Ovary (tissue), 9 donors: ENCODE results near the gene GSTM1. TPM values are rescaled to one million over a fixed set of nuclear protein-coding genes. Genes with fewer than 3 reads are reported as not detected.

Experiments
- DNase-seq, 5 donors: peaks; one replicate each; pipeline ENCODE4 v3.0.0-alpha.2; 2019 to 2020
- H3K27ac ChIP-seq, 2 donors: fragments of 200-600 bp; one replicate each; pipeline versions ENCODE4 v1.5.1 to v1.8.0; 2019 to 2022
- H3K27me3 ChIP-seq: fragments of 200-600 bp; one replicate; pipeline ENCODE4 v1.8.0; 2022
- H3K36me3 ChIP-seq: fragments of 200-600 bp; sonication (generic); one replicate; pipeline ENCODE4 v1.5.1; 2019
- H3K4me1 ChIP-seq: one replicate; pipeline ENCODE4 v1.8.1; 2013; ENCODE audit warnings: mild to moderate bottlenecking, moderate library complexity; ENCODE audit not compliant: insufficient read depth
- H3K4me3 ChIP-seq: fragments of 200-600 bp; sonication (generic); one replicate; pipeline ENCODE4 v1.5.1; 2017
- H3K9me3 ChIP-seq, 2 donors: fragments of 200-600 bp in 1 of 2; sonication (generic) in 1 of 2; one replicate each; pipeline versions ENCODE4 v1.5.1 to v1.8.1; 2013 to 2019; ENCODE audit warnings: mild to moderate bottlenecking in 1 of 2, moderate library complexity in 1 of 2
- EP300 ChIP-seq: sonication (generic); formaldehyde crosslinking; IDR thresholded peaks from one replicate; pipeline ENCODE4 v1.6.1; 2017; ENCODE audit warnings: antibody characterized with exemption
- POLR2A ChIP-seq: fragments of 450-650 bp; IDR thresholded peaks from one replicate; pipeline ENCODE4 v1.6.1; 2017; ENCODE audit warnings: antibody characterized with exemption, mild to moderate bottlenecking, moderate library complexity
- WGBS, 3 donors: extraction: QIAGEN DNeasy Blood & Tissue Kit in 1 of 3; methylation state at CpG; one replicate each; pipeline versions ENCODE4 v1.1.5 to v1.1.7; 2013 to 2017; 5-methylcytosine and 5-hydroxymethylcytosine counted together
- intact Hi-C, 4 donors: fragments of 100-400 bp; cut with DNase I; formaldehyde crosslinking; loops; one replicate each; pipeline versions ENCODE4 v1.11.0 to v1.15.1; 2022 to 2023
- polyA plus RNA-seq, 2 donors: library from polyadenylated mRNA; stranded (reverse); fragments of 200-250 nt in 1 of 2; fragments of 350-450 nt in 1 of 2; fragmentation: Illumina TruSeq in 1 of 2; extraction: RNeasy Lipid Tissue Mini Kit (QIAGEN cat#74804) in 1 of 2; gene quantifications; one replicate each; pipeline ENCODE4 v1.2.3, GENCODE V29; 2013 to 2014
- total RNA-seq, 7 donors: library from RNA; depleted of rRNA in 2 of 7; stranded (reverse); fragments of >200 nt in 2 of 7; fragmentation: NEBNext Ultra II Directional in 3 of 7; extraction: Animal tissue kit (Norgen Biotek cat#: 25700) in 3 of 7; gene quantifications; one replicate each; pipeline versions ENCODE4 v1.1.0 to v1.2.4, GENCODE V29; 2016 to 2023
- TF ChIP-seq, protein P1 (sequence below), 3 donors: fragments of 450-650 bp in 2 of 3; fragments of 200-600 bp in 1 of 3; IDR thresholded peaks; one replicate each; pipeline versions ENCODE4 v1.5.1 to v1.8.0; 2016 to 2022; ENCODE audit warnings: antibody characterized with exemption in 3 of 3, mild to moderate bottlenecking in 1 of 3
- donor health status: DM: no; HTN: no; CAD: no; lungs with moderate emphysema.
- donor health status: DM: no; HTN: no; CAD: no.
- donor health status: Bipolar disorder and iron deficiency.
- donor health status: DM: yes; HTN: yes; CAD: no.
- donor health status: DM: no; HTN: no; CAD: no.
- donor health status: DM: yes; HTN: yes; CAD: no.

GSTM1 gene
- total and polyA plus RNA-seq, 9 donors, result 0.32 to 482 (median 181) TPM; not detected in 3

DNA sequence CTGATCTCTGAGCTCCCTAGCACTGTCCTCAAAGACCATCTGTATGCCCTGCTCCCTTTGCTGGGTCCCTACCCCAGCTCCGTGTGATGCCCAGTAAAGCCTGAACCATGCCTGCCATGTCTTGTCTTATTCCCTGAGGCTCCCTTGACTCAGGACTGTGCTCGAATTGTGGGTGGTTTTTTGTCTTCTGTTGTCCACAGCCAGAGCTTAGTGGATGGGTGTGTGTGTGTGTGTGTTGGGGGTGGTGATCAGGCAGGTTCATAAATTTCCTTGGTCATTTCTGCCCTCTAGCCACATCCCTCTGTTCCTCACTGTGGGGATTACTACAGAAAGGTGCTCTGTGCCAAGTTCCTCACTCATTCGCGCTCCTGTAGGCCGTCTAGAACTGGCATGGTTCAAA lies 30.1 kb downstream of the GSTM1 start:
- no peaks in the 10 kb centered on the region for H3K9me3 ChIP-seq
- WGBS, 3 donors, result 87 to 95% (median 88%) methylated on average over 5 of the region's 5 CpGs
- no peak for DNase-seq
- TF ChIP-seq EP300, result no peak
- no peak for TF ChIP-seq POLR2A
- no peak overlapping the region for H3K4me3 ChIP-seq
- peaks cover 15% of the 10 kb centered on the region for H3K4me1 ChIP-seq
- H3K27me3 ChIP-seq, result no peaks in the 10 kb centered on the region
- H3K36me3 ChIP-seq, result no peaks in the 10 kb centered on the region
- intact Hi-C loops, result no loop called here
- H3K27ac ChIP-seq, result peak overlapping the region in 1 of 2 donors; percentile 26

DNA sequence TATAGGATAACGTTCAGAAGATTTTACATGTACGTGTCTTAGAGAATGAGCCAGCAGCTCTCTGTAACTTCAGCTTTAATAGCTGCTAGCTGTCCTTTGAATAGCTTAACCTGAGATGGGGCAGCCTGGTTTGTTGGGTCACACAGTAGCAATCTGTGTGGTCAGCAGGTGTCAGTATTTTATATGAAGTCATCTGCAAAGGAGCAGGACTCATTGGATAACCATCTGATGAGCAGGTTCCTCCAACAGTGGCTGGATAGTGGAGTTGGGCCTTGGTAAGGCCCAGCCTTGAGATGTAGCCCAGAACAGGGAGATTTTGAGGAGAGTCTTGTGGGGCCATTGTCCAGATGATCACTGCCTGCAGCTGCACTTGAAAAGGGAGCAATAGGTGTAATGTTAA lies 30.9 kb downstream of the GSTM1 start:
- Histone ChIP-seq H3K4me1 (peaks cover 15% of the 10 kb centered on the region), H3K27ac (no peak overlapping the region), H3K4me3 (no peak overlapping the region), H3K27me3 (no peaks in the 10 kb centered on the region), H3K36me3 (no peaks in the 10 kb centered on the region), H3K9me3 (no peaks in the 10 kb centered on the region)
- intact Hi-C loops, result no loop called here
- TF ChIP-seq EP300, result no peak
- no peak for TF ChIP-seq POLR2A
- TF ChIP-seq, protein P1, sequence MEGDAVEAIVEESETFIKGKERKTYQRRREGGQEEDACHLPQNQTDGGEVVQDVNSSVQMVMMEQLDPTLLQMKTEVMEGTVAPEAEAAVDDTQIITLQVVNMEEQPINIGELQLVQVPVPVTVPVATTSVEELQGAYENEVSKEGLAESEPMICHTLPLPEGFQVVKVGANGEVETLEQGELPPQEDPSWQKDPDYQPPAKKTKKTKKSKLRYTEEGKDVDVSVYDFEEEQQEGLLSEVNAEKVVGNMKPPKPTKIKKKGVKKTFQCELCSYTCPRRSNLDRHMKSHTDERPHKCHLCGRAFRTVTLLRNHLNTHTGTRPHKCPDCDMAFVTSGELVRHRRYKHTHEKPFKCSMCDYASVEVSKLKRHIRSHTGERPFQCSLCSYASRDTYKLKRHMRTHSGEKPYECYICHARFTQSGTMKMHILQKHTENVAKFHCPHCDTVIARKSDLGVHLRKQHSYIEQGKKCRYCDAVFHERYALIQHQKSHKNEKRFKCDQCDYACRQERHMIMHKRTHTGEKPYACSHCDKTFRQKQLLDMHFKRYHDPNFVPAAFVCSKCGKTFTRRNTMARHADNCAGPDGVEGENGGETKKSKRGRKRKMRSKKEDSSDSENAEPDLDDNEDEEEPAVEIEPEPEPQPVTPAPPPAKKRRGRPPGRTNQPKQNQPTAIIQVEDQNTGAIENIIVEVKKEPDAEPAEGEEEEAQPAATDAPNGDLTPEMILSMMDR (IDR thresholded peaks at IDR 0.05), result no peak
- 90 to 93% (median 92%) methylated on average over 2 of the region's 2 CpGs for WGBS, 3 donors
- no peak for DNase-seq

DNA sequence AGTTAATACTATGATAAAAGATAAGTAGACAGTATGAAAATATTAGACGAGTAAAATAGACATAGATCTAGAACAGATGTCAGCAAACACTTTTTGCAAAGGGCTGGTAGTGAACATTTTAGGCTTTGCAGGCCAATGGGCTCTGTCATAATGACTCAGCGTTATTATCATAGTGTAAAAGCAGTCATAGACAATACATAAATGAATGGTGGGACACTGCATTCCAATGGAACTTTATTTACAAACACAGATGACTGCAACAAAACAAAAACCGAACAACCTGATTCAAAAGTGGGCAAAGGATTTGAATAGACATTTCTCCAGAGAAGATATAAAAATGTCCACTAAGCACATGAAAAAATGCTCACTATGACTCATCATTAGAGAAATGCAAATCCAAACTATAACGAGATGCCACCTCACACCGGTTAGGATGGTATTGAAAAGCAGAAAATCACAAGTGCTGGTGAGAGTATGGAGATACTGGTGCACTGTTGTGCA lies 31.8 kb downstream of the GSTM1 start:
- Histone ChIP-seq H3K36me3 (no peaks in the 10 kb centered on the region), H3K4me3 (no peak overlapping the region), H3K9me3 (no peaks in the 10 kb centered on the region), H3K27me3 (no peaks in the 10 kb centered on the region), H3K27ac (no peak overlapping the region), H3K4me1 (peaks cover 15% of the 10 kb centered on the region)
- 50 to 61% (median 51%) methylated on average over 5 of the region's 5 CpGs for WGBS, 3 donors
- TF ChIP-seq EP300, result no peak
- TF ChIP-seq, protein P1 (IDR thresholded peaks at IDR 0.05), result no peak
- no peak for DNase-seq
- intact Hi-C loops, result no loop called here

DNA sequence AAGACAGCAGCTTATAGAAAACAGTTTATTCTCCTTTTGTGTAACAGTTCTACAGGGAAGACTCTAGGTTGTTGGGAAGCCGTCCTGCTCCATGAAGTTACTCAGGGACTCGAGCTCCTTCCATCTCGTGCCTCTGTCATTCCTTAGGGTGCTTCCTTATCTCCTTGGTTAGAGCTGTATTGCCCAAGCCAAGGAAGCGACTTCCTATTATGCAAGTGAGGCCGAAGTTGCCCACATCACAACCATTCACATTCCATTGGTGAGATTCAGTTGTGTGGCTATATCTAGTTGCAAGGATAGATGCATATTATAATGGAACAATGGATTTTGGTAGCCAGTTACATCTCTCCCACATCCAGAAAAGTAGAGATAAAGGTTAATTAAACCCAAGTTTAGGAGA lies 33.4 kb downstream of the GSTM1 start:
- WGBS, 3 donors, result 86% methylated on average over 5 of the region's 5 CpGs

DNA sequence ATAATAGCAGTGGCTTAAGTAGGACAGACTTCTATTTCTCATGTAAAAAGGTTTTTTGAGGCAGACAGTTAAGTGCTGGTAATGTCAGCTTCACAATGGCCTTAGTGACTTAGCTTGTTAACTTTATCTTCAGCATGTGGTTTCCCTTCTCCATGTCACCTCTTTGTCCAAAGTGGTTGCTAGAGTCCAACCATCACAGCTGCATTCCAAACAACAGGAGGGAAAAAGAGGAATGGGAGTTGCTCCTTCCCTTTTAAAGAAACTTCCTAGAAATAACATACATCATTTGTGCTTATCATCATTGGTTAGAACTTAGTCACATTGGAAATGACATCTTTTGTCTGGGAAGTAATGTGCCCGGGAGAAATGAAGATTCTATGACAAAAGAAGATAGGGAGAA lies 34.4 kb downstream of the GSTM1 start:
- Histone ChIP-seq H3K27me3 (no peaks in the 10 kb centered on the region), H3K36me3 (no peaks in the 10 kb centered on the region), H3K4me1 (peaks cover 3% of the 10 kb centered on the region), H3K9me3 (no peaks in the 10 kb centered on the region), H3K27ac (no peak overlapping the region), H3K4me3 (no peak overlapping the region)
- intact Hi-C loops, result no loop called here
- DNase-seq, result no peak
- TF ChIP-seq EP300, result no peak
- no peak for TF ChIP-seq POLR2A
- TF ChIP-seq, protein P1 (IDR thresholded peaks at IDR 0.05), result no peak
- WGBS, 3 donors, result 95 to 100% (median 96%) methylated on average over 1 of the region's 1 CpG

More for the DNA sequence above, 33.4 kb downstream of the GSTM1 start:
- Histone ChIP-seq H3K27me3 (no peaks in the 10 kb centered on the region), H3K9me3 (no peaks in the 10 kb centered on the region), H3K36me3 (no peaks in the 10 kb centered on the region), H3K4me3 (no peak overlapping the region), H3K27ac (no peak overlapping the region), H3K4me1 (peaks cover 11% of the 10 kb centered on the region)
- TF ChIP-seq POLR2A, result no peak
- DNase-seq, result no peak
- intact Hi-C loops, result no loop called here
